Right lobe of liver (tissue), 4 donors: ENCODE measurements around the gene BEAN1.

Experiments
- POLR2A ChIP-seq: fragments of 450-650 bp; IDR thresholded peaks from one replicate; pipeline ENCODE4 v1.6.1; 2017; ENCODE audit warnings: antibody characterized with exemption, mild to moderate bottlenecking
- TF ChIP-seq, protein P1 (sequence below), 4 donors: fragments of 200-600 bp in 3 of 4; fragments of 450-650 bp in 1 of 4; IDR thresholded peaks; one replicate each; pipeline versions ENCODE4 v1.5.1 to v1.8.0; 2016 to 2022; ENCODE audit warnings: antibody characterized with exemption in 4 of 4, mild to moderate bottlenecking in 2 of 4
- donor health status: DM: no; HTN: no; CAD: no.
- donor health status: DM: no; HTN: no; CAD: no.
- donor health status: DM: no; HTN: yes; CAD: no.

DNA sequence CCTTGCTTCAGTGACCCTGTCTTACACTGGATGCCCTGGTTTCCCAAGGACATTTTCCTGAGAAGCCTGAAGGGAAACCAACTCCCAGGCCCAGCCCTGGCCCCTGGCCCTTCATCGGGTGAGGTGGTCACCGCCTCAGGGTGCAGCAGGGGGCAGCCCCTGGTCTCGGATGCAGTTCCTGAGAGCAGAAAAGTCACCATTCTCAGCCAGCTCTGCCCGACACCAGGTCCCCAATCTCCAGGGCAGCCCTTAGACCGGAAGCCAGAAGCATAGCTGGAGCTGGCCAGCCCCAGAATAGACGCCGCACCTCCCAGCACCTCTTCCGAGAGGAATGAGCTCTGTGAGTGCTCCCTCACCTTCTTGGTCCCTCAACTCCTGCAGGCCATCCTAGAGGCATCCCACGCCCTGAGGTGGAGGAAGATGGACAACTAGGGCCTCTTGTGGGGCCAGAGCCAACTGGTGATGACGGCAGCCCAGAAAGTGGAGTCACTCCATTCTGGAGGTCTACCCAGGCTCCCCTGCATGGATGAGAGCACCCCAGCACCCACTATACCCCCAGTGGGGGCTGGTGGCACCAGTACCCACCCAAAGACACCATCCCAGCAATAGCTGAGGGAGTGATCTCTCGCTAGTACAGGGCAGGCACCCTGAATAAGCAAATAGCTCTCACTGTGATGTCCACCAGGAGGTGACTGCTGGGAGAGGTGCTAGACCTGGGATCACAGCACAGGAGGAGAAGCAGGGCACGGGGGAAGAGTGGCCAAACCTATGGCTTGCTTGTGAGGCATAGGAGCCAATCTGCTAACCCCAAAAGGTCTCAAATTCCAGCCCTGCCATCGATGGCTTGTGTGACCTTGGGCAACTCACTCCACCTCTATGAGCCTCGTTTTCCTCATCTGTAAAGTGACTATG is 66.7 kb downstream of the BEAN1 start:
- TF ChIP-seq, protein P1, sequence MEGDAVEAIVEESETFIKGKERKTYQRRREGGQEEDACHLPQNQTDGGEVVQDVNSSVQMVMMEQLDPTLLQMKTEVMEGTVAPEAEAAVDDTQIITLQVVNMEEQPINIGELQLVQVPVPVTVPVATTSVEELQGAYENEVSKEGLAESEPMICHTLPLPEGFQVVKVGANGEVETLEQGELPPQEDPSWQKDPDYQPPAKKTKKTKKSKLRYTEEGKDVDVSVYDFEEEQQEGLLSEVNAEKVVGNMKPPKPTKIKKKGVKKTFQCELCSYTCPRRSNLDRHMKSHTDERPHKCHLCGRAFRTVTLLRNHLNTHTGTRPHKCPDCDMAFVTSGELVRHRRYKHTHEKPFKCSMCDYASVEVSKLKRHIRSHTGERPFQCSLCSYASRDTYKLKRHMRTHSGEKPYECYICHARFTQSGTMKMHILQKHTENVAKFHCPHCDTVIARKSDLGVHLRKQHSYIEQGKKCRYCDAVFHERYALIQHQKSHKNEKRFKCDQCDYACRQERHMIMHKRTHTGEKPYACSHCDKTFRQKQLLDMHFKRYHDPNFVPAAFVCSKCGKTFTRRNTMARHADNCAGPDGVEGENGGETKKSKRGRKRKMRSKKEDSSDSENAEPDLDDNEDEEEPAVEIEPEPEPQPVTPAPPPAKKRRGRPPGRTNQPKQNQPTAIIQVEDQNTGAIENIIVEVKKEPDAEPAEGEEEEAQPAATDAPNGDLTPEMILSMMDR (IDR thresholded peaks at IDR 0.05), result no peak
- no peak for TF ChIP-seq POLR2A
